HG02571 (cell line): Measurements from ENCODE around the gene CBLL1.

ENCODE experiments used
- ATAC-seq: cut with Tn5 transposase; IDR thresholded peaks from one replicate; pipeline ENCODE4 v1.9.1; 2021; ENCODE audit warnings: mild to moderate bottlenecking, moderate library complexity; ENCODE audit not compliant: unreplicated experiment

Gene CBLL1

GRCh38 chr7:107743567-107744344 lies at the start of gene CBLL1:
Gene CBLL1 (plus strand): TSS chr7:107744142. CDS start chr7:107744164, 22 bp downstream.
- peak; percentile 93 for ATAC-seq

GRCh38 chr7:107694386-107694785 lies 49.6 kb upstream of the CBLL1 start:
- ATAC-seq, result no peak

GRCh38 chr7:107696330-107696946 lies 47.5 kb upstream of the CBLL1 start:
- ATAC-seq, result no peak

DNA sequence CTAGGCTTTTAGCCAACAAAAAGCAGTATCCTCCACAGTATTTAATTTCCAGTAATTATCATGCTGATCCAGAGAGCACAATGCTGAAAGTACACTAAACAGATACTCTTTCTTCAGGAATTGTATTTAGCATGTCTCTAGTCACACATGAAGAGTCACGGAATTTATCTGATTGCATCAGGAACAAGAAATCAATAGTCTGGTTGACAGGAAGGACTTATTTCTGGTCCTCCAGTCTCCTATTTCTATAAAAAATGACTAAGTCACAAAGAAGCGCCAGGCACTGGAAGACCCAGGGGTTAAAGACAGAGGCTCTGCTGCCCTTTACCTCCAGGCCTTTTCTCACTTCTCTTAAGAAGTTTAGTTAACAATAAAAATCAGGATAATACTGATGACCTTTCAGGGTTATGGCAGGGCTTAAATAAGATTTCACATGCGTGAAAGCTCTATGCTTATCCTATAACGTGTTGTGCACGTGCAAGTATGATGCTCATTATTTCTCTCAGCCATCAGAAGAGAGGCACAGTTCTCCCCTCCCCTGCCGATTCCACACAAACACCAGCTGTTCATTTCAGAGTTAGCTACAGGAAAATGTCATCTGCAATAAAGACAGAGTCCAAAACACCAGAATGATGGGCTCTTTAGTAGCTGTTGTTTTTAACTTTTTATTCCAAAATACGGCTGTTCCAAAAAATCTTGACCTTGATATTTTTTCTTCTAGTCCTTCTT lies 46.5 kb upstream of the CBLL1 start:
- no peak for ATAC-seq

GRCh38 chr7:107700570-107700969 lies 43.4 kb upstream of the CBLL1 start:
- no peak for ATAC-seq

DNA sequence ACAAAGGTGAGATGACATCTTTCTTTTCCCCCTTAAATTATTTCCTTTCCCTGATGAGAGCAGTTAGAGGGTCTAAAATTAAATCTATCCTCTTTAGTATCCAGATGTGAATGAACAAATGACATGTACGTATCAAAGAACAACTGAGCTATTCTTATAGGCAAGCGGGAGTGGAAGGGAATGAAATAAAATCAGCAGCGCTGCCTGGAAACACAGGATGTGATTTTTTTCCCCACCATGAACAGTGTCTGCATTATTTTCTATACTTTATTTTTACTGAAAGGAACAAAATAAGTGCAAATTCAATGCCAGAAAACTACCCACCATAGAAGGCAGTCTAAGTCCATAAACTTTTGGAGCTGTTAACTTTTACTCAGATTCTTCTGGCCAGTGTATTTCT lies 42.8 kb upstream of the CBLL1 start:
- ATAC-seq, result no peak

DNA sequence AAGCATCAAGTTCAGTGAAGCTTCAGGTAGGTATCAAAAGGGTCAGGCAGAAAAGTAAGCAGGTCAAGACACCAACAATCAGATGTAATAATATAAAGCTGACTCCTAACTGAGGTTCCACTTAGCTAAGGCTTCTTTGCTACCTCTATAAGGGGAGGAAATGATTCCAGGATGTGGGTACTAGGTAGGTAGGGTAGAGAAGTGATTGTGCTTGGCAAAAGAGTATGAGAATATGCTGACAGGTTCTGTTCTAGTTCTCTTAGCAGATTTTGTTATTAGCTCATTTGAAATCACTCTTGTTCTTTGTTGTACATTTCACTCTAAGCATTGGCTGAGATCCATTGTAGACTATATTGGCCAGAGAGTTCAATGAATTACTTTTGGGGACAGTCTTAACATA lies 40.7 kb upstream of the CBLL1 start:
- ATAC-seq, result no peak

GRCh38 chr7:107703872-107704271 lies 40.1 kb upstream of the CBLL1 start:
- no peak for ATAC-seq

- ATAC-seq, result no peak
These were observed 35.0 kb upstream of the CBLL1 start for GRCh38 chr7:107708956-107709355.

- ATAC-seq, result no peak
These were observed 32.6 kb upstream of the CBLL1 start for GRCh38 chr7:107711301-107711700.

DNA sequence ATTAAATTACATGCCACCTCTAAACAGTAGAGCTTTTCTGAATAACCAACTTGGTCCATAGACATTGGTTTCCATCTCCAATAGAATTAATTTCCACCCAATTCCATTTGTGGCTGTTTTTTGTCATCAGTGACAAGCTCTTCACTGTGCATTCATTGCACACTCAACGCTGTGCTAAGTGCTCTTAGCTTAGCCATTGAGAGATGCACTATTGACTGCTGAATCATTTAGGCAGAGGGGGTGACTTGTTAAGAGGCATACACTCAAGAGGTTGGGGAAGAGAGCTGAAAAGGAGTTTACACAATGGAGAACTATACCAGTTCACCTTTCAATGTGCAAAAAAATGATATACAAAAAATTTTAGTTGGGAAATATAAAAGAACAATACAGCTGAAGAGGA lies 31.9 kb upstream of the CBLL1 start:
- no peak for ATAC-seq

DNA sequence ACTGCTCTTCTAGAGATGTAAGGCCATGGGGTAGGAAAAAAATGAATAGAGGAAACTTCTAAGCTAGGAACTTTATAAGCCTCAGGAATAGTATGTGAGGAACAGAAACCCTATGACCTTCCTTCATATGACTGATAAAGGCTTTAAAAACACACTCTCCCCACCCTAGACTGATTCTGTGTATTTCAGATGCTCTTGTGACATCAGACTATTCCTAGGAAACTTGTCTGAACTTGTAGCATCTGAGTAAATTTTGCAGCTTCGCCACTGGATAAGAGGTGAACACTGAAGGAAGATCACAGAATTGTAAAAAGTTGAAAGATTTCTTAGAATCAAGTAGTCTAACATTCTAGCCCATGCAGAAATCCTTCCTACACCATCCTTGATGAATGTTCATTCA lies 31.0 kb upstream of the CBLL1 start:
- ATAC-seq, result no peak

DNA sequence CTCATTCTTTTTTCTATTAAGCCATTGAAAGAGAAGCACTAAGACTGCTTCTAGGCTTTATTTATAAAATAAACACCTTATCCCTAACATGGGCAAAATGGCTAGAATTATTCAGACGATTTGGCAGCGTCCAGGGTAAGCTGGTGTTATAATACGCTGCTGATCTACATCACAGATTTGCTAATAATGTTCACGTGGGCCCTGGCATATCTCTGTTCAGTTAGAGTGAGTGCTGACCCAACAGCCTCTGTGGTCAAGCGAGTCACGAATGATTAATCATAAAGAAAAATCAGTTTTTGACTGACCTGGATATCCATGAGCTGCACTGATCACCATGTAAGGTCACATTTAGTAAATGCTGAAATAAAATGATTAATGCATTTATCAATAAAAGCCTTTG lies 28.4 kb upstream of the CBLL1 start:
- no peak for ATAC-seq

GRCh38 chr7:107718456-107719193 lies 25.3 kb upstream of the CBLL1 start:
- ATAC-seq, result no peak

DNA sequence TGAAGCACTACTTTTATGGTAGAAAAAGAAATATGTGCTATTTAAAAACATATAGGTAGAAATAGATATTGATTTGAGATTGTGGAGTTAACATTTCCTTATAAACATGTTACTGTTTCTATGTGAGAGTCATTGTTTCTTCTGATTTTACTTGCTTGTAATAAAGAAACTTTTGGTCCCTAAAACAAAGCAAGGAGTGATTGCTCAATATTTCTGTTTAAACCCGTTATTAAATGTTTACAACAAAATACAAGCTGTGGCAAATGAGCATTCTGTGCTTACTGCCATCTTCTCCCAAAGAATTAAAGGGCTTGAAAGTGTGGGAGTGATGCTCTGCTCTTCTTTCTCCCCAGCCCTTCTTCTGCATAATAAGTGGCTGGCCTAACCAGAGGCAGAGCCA lies 22.7 kb upstream of the CBLL1 start:
- ATAC-seq, result no peak

GRCh38 chr7:107723255-107723654 lies 20.7 kb upstream of the CBLL1 start:
- no peak for ATAC-seq

DNA sequence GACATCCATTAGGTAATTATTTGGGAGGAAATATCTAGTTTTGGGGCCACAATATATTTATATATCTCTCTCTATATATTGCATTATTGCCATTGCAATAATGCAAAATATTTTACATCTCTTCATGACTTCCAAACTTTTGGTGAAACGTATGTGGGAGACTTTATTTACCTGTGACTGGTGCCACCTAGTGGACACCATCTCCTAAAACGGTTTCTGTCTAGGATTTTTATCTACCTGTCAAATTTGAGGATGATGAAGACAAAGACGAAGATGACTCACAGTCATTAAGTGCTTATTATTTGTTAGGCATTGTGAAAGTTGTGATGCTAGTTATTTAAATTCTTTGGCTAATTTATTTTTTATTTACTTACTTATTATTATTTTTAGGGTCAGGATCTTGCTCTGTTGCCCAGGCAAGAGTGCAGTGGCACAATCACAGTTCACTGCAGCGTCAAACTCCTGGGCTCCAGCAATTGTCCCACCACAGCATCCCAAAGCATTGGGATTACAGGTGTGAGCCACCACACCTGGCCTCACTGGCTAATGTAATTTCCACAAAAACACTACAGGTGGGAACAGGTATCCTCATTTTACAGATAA lies 18.7 kb upstream of the CBLL1 start:
- no peak for ATAC-seq

- no peak for ATAC-seq
These were observed 17.4 kb upstream of the CBLL1 start for GRCh38 chr7:107726356-107727130.

DNA sequence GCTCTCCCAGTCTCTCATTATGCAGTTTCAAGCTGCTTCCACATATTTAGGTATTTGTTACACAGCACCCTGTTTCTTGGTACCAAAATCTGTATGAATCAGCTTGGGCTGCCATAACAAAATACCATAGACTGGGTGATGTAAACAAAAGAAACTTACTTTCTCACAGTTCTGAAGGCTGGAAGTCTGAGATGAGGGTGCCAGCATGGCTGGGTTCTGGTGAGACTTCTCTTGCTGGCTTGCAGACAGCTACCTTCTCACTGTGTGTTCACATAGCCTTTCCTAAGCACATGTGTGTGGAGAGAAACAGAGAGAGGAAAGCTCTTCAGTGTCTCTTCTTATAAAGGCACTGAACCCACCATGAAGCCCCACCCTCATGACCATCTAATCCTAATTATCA lies 15.7 kb upstream of the CBLL1 start:
- no peak for ATAC-seq
